Middle frontal gyrus (tissue), 1 donor: ENCODE results near the gene MDFIC2.

ENCODE experiments used
- DNase-seq: peaks from one replicate; pipeline ENCODE4 v3.0.0-alpha.2; 2015; ENCODE audit warnings: low spot score; ENCODE audit errors: extremely low spot score

MDFIC2 gene

GRCh38 chr3:70182166-70182565 is 130.3 kb downstream of the MDFIC2 start:
- no peak for DNase-seq

GRCh38 chr3:70180664-70181063 is 131.8 kb downstream of the MDFIC2 start:
- no peak for DNase-seq

DNA sequence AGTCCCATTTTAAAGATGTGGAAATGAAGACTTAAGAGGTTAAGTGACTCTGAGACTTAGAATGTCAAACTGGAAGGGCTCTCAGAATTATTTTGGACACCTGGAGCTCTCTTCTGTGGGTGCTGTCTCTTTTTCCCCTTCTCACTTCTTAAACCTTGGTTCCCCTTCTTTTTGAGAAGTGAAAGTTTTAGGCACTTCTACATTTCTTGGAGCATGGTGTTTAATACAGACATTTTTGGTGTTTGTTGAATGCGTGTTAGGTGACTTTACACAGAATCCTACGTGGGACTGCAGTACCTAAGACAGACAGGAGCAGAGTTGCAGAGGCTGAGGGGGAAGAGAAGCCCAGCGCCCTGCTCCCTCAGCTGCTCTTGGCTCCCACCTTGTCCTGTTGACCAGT is 133.3 kb downstream of the MDFIC2 start:
- DNase-seq, result no peak

- DNase-seq, result no peak
These were observed 134.4 kb downstream of the MDFIC2 start for GRCh38 chr3:70177881-70178645.

DNA sequence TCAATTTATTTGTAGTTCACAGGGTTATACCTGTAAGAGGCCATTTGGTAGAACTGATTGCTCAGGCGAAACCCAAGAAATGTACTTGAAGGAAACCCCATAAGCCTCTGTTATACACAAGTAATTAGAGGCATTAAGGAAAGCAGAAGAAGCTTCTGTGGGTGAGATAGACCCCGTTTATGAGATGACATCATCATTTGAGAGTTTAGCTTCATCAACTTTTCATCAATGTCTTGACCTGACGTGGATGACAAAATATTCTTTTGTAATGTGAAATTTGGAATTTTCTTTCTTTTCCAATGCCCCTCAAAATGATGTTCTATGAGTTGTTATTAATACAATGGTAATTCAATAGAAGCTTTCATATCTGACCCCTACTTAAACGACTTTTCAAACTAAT is 136.2 kb downstream of the MDFIC2 start:
- DNase-seq, result no peak

DNA sequence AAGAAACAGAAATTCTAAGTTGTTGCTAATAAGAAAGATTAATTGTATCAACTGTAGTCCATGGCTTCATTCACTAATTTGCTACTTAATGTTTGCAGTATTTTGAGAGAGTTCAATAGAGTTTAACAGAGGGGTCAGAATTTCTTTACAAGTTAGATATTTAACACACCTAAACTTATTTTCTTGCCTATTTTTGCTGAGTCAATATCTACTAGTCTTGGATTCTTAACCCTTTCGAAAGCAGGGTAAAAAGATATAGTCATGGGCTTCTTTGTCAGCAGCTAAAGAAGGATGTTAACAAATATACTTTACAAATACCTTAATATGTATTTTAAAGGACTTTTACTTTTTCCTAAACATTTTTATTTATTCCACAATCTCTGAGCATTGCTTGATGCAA is 155.6 kb downstream of the MDFIC2 start:
- no peak for DNase-seq

- no peak for DNase-seq
These were observed 161.8 kb downstream of the MDFIC2 start for GRCh38 chr3:70150599-70150998.

- DNase-seq, result no peak
These were observed 162.6 kb downstream of the MDFIC2 start for GRCh38 chr3:70149714-70150400.
